ENCODE measurements around the gene ZBTB18. TPM values are rescaled to one million over a fixed set of nuclear protein-coding genes. Genes with fewer than 3 reads are reported as not detected.

The ZBTB18 gene
- total RNA-seq, 1 experiment from 2014 or later = 16.8 TPM

DNA sequence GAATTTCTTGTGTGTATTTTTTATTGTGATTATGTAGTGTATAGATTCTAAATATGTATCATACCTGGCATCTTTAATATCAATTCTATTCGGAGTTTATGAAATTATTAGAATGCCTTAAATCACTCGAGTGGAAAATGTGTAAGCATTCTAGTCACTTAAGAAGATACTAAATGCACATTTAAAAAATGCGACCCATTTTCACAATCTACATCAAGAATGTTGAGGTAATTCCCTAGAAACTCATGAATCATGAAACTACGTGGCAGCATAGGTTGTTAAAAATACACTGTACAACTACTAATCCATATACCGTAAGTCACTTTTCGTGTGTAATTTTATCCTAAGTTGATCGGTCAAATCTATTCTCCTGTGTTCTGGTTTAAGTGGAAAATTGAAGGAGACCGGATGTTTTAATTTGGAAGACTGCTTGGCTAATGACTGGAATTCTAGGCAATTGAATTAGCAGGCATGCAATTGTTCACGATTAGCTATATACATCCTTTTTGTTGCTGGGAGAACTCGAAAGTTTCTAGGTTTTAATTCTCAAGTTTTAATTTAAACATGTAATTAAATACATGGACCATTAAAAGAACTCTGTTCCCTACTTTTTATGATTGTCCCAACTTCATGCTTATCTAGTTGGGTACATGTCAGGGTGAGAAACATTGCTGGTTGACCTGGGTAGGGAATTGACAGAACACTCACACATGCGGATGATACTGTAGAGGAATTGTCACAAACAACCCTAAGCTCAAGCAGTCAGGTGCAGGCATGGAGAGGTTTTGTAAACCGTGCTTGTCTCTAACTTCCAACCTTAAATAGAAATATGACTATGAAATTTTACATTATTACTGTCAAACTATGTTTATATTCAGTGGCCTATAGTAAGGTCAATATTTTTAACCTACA, 6.6 kb downstream of the ZBTB18 start:
- Histone ChIP-seq H3K4me2 (ENCODE audit: low read length) (no peak overlapping the region), H3K4me3 (ENCODE audit: low read length) (no peak overlapping the region), H3K9me2 (replicated peaks; ENCODE audit: low read length) (no peaks in the 10 kb centered on the region), H3K79me2 (ENCODE audit: low read length) (peaks cover 14% of the 10 kb centered on the region), H3K4me1 (ENCODE audit: insufficient read depth, low read length) (no peaks in the 10 kb centered on the region), H2AFZ (ENCODE audit: low read length) (no peak overlapping the region), H3K27me3 (ENCODE audit: low read length) (no peaks in the 10 kb centered on the region), H3K27ac (ENCODE audit: low read length) (no peak overlapping the region), H4K20me1 (ENCODE audit: low read length) (no peaks in the 10 kb centered on the region), H3K36me3 (ENCODE audit: low read depth, low read length) (no peaks in the 10 kb centered on the region; the same call in 1 of the 2 replicates), H3K9ac (ENCODE audit: low read length) (no peak overlapping the region), H3F3A (ENCODE audit: low read length, unreplicated experiment) (no peaks in the 10 kb centered on the region), H3K9me3 (ENCODE audit: low read length) (no peaks in the 10 kb centered on the region)
- ChIA-PET POLR2A (ENCODE audit: unreplicated experiment) (no interaction called here), CTCF (interaction anchor here (0.7 kb wide), 1 partner anchor 350 kb away, joined by 3 read pairs; no protein-coding TSS in a partner anchor)
- intact Hi-C loops (cut with micrococcal nuclease) = no loop called here
- BruUV-seq (replicated peaks) = no TSS peak
- TF ChIP-seq, protein P1, sequence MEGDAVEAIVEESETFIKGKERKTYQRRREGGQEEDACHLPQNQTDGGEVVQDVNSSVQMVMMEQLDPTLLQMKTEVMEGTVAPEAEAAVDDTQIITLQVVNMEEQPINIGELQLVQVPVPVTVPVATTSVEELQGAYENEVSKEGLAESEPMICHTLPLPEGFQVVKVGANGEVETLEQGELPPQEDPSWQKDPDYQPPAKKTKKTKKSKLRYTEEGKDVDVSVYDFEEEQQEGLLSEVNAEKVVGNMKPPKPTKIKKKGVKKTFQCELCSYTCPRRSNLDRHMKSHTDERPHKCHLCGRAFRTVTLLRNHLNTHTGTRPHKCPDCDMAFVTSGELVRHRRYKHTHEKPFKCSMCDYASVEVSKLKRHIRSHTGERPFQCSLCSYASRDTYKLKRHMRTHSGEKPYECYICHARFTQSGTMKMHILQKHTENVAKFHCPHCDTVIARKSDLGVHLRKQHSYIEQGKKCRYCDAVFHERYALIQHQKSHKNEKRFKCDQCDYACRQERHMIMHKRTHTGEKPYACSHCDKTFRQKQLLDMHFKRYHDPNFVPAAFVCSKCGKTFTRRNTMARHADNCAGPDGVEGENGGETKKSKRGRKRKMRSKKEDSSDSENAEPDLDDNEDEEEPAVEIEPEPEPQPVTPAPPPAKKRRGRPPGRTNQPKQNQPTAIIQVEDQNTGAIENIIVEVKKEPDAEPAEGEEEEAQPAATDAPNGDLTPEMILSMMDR (conservative IDR thresholded peaks at IDR 0.05; ENCODE audit: low read depth, low read length) = no peak
- no peak for TF ChIP-seq EZH2 (IDR thresholded peaks at IDR 0.05; ENCODE audit: low read length, unreplicated experiment)
- no peak for TF ChIP-seq EZH2phosphoT487 (IDR thresholded peaks at IDR 0.05; ENCODE audit: borderline replicate concordance, low read length)
- DNase-seq (no peak), ATAC-seq (no peak)

DNA sequence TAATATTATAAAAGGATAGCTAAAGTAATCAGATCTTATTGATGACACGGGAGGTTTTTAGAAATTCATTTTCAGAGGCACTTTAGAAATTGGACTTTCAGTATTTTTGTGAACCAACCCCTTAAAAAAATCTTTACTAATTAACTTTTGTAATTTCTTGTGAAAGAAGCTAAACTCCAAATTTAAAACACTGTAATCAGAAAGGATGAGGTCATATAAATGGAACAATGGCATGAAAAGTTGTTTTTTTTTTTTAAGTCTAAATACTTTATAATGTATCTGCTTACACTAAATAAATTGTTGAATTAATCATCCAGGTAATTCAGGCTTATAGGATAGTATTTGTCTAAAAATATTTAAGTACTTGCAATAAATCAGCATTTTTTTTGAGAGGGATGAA, 9.0 kb downstream of the ZBTB18 start:
- Histone ChIP-seq H3K4me2 (ENCODE audit: low read length) (no peak overlapping the region), H3K9me2 (replicated peaks; ENCODE audit: low read length) (no peaks in the 10 kb centered on the region), H3K27ac (ENCODE audit: low read length) (no peak overlapping the region), H3K36me3 (ENCODE audit: low read depth, low read length) (no peaks in the 10 kb centered on the region), H3K9me3 (ENCODE audit: low read length) (no peaks in the 10 kb centered on the region), H2AFZ (ENCODE audit: low read length) (no peak overlapping the region), H3K9ac (ENCODE audit: low read length) (no peak overlapping the region), H3K79me2 (ENCODE audit: low read length) (no peaks in the 10 kb centered on the region), H3K4me3 (ENCODE audit: low read length) (no peak overlapping the region), H3K27me3 (ENCODE audit: low read length) (no peaks in the 10 kb centered on the region), H3K4me1 (ENCODE audit: insufficient read depth, low read length) (no peaks in the 10 kb centered on the region), H4K20me1 (ENCODE audit: low read length) (no peaks in the 10 kb centered on the region), H3F3A (ENCODE audit: low read length, unreplicated experiment) (no peaks in the 10 kb centered on the region)
- no peak for ATAC-seq
- ChIA-PET CTCF (no interaction called here), POLR2A (ENCODE audit: unreplicated experiment) (no interaction called here)
- BruUV-seq (replicated peaks) = no TSS peak
- TF ChIP-seq, protein P1 (conservative IDR thresholded peaks at IDR 0.05; ENCODE audit: low read depth, low read length) = no peak
- TF ChIP-seq EZH2 (IDR thresholded peaks at IDR 0.05; ENCODE audit: low read length, unreplicated experiment) (no peak), EZH2phosphoT487 (IDR thresholded peaks at IDR 0.05; ENCODE audit: borderline replicate concordance, low read length) (no peak)
- no peak for DNase-seq
- intact Hi-C loops (cut with micrococcal nuclease) = no loop called here

DNA sequence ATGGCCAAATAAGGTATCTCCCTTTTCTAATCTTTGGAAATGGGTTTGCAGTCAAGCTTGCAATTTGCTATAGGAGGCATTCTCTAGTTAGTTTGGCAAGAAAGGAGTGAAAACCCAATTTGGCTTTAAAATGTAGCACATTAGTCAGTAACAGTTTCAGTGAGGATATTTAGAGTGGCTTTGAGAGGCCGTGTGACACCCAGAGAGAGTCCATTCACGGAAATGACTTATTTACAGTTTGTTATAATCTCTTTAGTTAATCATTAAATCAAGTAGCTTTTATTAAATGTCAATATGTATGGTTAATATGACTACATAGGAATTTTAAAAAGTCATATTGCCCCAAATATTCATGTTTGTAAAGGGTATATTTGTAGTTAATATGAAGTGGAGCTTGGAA, 9.6 kb downstream of the ZBTB18 start:
- H3K4me2 ChIP-seq (ENCODE audit: low read length) = no peak overlapping the region
- ATAC-seq (no peak), DNase-seq (no peak)
- H3K9me3 ChIP-seq (ENCODE audit: low read length) = no peaks in the 10 kb centered on the region
- TF ChIP-seq, protein P1 (conservative IDR thresholded peaks at IDR 0.05; ENCODE audit: low read depth, low read length) = no peak
- H3K27me3 ChIP-seq (ENCODE audit: low read length) = no peaks in the 10 kb centered on the region
- H3K9ac ChIP-seq (ENCODE audit: low read length) = no peak overlapping the region
- H3K4me3 ChIP-seq (ENCODE audit: low read length) = no peak overlapping the region
- H3K27ac ChIP-seq (ENCODE audit: low read length) = no peak overlapping the region
- no peaks in the 10 kb centered on the region for H4K20me1 ChIP-seq (ENCODE audit: low read length)
- H3K79me2 ChIP-seq (ENCODE audit: low read length) = no peaks in the 10 kb centered on the region
- BruUV-seq (replicated peaks) = no TSS peak
- intact Hi-C loops (cut with micrococcal nuclease) = no loop called here
- H3F3A ChIP-seq (ENCODE audit: low read length, unreplicated experiment) = no peaks in the 10 kb centered on the region
- H3K4me1 ChIP-seq (ENCODE audit: insufficient read depth, low read length) = no peaks in the 10 kb centered on the region
- POLR2A ChIA-PET (ENCODE audit: unreplicated experiment) = no interaction called here
- CTCF ChIA-PET = no interaction called here
- no peaks in the 10 kb centered on the region for H3K36me3 ChIP-seq (ENCODE audit: low read depth, low read length)
- H2AFZ ChIP-seq (ENCODE audit: low read length) = no peak overlapping the region
- H3K9me2 ChIP-seq (replicated peaks; ENCODE audit: low read length) = no peaks in the 10 kb centered on the region
